Psoas muscle (tissue), 8 donors: ENCODE data around the gene RHEX. TPM values are rescaled to one million over a fixed set of nuclear protein-coding genes. Genes with fewer than 3 reads are reported as not detected.

Source experiments
- ATAC-seq, 4 donors: fragments of 200-7000 bp; cut with Tn5 transposase; one replicate each; pipeline ENCODE4 v1.9.1; 2020; ENCODE audit warnings: moderate library complexity in 3 of 4, mild to moderate bottlenecking in 2 of 4
- DNase-seq, 2 donors: peaks; one replicate each; pipeline ENCODE4 v3.0.0-alpha.2; 2020
- H3K27ac ChIP-seq: fragments of 200-600 bp; one replicate; pipeline ENCODE4 v1.8.0; 2022
- H3K27me3 ChIP-seq, 3 donors: fragments of 200-600 bp in 1 of 3; one replicate each; pipeline versions ENCODE4 v1.6.1 to v1.8.0; 2013 to 2022; ENCODE audit warnings: low read length in 2 of 3, mild to moderate bottlenecking in 2 of 3, moderate library complexity in 1 of 3; ENCODE audit not compliant: insufficient read depth in 3 of 3
- H3K36me3 ChIP-seq, 2 donors: fragments of 200-600 bp in 1 of 2; one replicate each; pipeline versions ENCODE4 v1.6.1 to v1.8.0; 2013 to 2022; ENCODE audit warnings: low read depth in 1 of 2, mild to moderate bottlenecking in 1 of 2, moderate library complexity in 1 of 2; ENCODE audit not compliant: insufficient read depth in 1 of 2
- H3K4me1 ChIP-seq: fragments of 200-600 bp; one replicate; pipeline ENCODE4 v1.8.0; 2022
- H3K4me3 ChIP-seq: fragments of 200-600 bp; one replicate; pipeline ENCODE4 v1.8.0; 2022; ENCODE audit warnings: mild to moderate bottlenecking
- H3K9me3 ChIP-seq: fragments of 200-600 bp; one replicate; pipeline ENCODE4 v1.8.0; 2022
- CTCF ChIP-seq: fragments of 200-600 bp; IDR thresholded peaks from one replicate; pipeline ENCODE4 v1.8.0; 2022; ENCODE audit warnings: antibody characterized with exemption
- WGBS, 3 donors: extraction: QIAGEN DNeasy Blood & Tissue Kit; methylation state at CpG; one replicate each; pipeline versions ENCODE4 v1.1.6 to v1.1.7; 2013; 5-methylcytosine and 5-hydroxymethylcytosine counted together
- intact Hi-C, 2 donors: fragments of 100-400 bp; cut with DNase I; formaldehyde crosslinking; loops; one replicate each; pipeline versions ENCODE4 v1.11.0 to v1.14.2; 2022
- polyA plus RNA-seq, 3 donors: library from polyadenylated mRNA; stranded (reverse); fragments of 200-250 nt; gene quantifications; one replicate each; pipeline ENCODE4 v1.2.3, GENCODE V29; 2013
- total RNA-seq, 4 donors: library from RNA; stranded (reverse); fragmentation: NEBNext Ultra II Directional in 2 of 4; extraction: Animal tissue kit (Norgen Biotek cat#: 25700) in 2 of 4; gene quantifications; one replicate each; pipeline versions ENCODE4 v1.2.1 to v1.2.4, GENCODE V29; 2021 to 2023
- donor health status: healthy with polysubstance abuse.
- donor health status: DM: no; HTN: no; CAD: no; lungs with moderate emphysema.
- donor health status: Bipolar disorder and iron deficiency.
- donor health status: healthy.
- donor health status: DM: yes; HTN: yes; CAD: no.
- donor health status: DM: no; HTN: no; CAD: no.
- donor health status: DM: no; HTN: no; CAD: no.
- donor health status: DM: yes; HTN: yes; CAD: no.

Gene RHEX
- total and polyA plus RNA-seq, 7 donors = 0.13 to 0.95 (median 0.40) TPM; not detected in 1

GRCh38 chr1:206094024-206094423 lies 41.1 kb downstream of the RHEX start:
- intact Hi-C loops = no loop called here
- H3K27me3 ChIP-seq = no peaks in the 10 kb centered on the region
- DNase-seq (no peak), ATAC-seq (no peak)
- 49 to 51% (median 50%) methylated on average over 7 of the region's 7 CpGs for WGBS, 3 donors
- no peak overlapping the region for H3K27ac ChIP-seq
- no peaks in the 10 kb centered on the region for H3K4me1 ChIP-seq
- TF ChIP-seq CTCF = no peak
- no peaks in the 10 kb centered on the region for H3K9me3 ChIP-seq
- H3K36me3 ChIP-seq = no peaks in the 10 kb centered on the region
- H3K4me3 ChIP-seq = no peak overlapping the region

GRCh38 chr1:206097381-206097780 lies 44.4 kb downstream of the RHEX start:
- Histone ChIP-seq H3K27me3 (no peaks in the 10 kb centered on the region), H3K4me3 (no peak overlapping the region), H3K27ac (no peak overlapping the region), H3K4me1 (no peaks in the 10 kb centered on the region), H3K9me3 (no peaks in the 10 kb centered on the region), H3K36me3 (no peaks in the 10 kb centered on the region)
- intact Hi-C loops = no loop called here
- no peak for ATAC-seq
- WGBS, 3 donors = 75 to 84% (median 76%) methylated on average over 3 of the region's 3 CpGs
- no peak for DNase-seq
- TF ChIP-seq CTCF = no peak

GRCh38 chr1:206098242-206098919 lies 45.4 kb downstream of the RHEX start:
- 87 to 92% (median 90%) methylated on average over 9 of the region's 9 CpGs for WGBS, 3 donors
- TF ChIP-seq CTCF = no peak
- Histone ChIP-seq H3K4me3 (no peak overlapping the region), H3K27ac (no peak overlapping the region), H3K9me3 (no peaks in the 10 kb centered on the region), H3K4me1 (no peaks in the 10 kb centered on the region), H3K27me3 (no peaks in the 10 kb centered on the region), H3K36me3 (no peaks in the 10 kb centered on the region)
- intact Hi-C loops = no loop called here
- DNase-seq (no peak), ATAC-seq (no peak)

- no peak for DNase-seq
- Histone ChIP-seq H3K4me1 (no peaks in the 10 kb centered on the region), H3K36me3 (no peaks in the 10 kb centered on the region), H3K27ac (no peak overlapping the region), H3K9me3 (no peaks in the 10 kb centered on the region), H3K4me3 (no peak overlapping the region), H3K27me3 (no peaks in the 10 kb centered on the region)
- 86 to 95% (median 93%) methylated on average over 1 of the region's 1 CpG for WGBS, 3 donors
- intact Hi-C loops = no loop called here
- ATAC-seq = no peak
- no peak for TF ChIP-seq CTCF
Measured at GRCh38 chr1:206100226-206100815, 47.3 kb downstream of the RHEX start.
